GM21717 (cell line): Measurements from ENCODE around the gene GDF7.

Source experiments
- ATAC-seq: cut with Tn5 transposase; IDR thresholded peaks from one replicate; pipeline ENCODE4 v1.9.1; 2021; ENCODE audit warnings: mild to moderate bottlenecking, moderate library complexity; ENCODE audit not compliant: unreplicated experiment

Gene GDF7

DNA sequence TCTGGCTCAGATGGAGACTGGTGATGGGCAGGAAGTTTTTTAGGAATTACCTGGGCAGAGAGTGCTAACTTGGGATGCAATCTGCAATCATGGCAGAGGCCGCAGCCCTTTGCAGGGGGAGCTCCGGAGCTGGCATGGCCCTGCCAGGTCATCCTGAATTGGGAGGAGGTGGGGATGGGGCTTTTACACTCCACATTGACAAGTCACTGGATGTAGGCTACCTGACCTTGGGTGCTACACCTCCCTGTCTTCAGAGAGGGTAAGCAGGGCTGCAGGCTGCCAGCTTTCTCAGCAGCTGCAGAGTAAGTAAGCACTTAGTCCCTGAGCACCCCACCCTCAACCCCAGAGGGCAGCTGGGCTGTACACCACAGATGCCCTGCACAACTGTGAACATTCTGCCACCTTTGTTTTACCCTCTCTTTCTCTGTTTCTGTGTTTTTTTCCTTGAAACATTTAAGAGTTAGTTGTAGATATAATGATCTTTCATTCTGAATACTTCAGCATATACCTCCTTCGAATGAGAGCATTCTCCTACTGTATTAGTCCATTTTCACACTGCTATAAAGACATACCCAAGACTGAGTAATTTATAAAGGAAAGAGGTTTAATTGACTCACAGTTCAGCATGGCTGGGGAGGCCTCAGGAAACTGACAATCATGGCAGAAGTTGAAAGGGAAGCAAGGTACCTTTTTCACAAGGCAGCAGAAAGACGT lies 9.3 kb upstream of the GDF7 start:
- ATAC-seq: no peak

DNA sequence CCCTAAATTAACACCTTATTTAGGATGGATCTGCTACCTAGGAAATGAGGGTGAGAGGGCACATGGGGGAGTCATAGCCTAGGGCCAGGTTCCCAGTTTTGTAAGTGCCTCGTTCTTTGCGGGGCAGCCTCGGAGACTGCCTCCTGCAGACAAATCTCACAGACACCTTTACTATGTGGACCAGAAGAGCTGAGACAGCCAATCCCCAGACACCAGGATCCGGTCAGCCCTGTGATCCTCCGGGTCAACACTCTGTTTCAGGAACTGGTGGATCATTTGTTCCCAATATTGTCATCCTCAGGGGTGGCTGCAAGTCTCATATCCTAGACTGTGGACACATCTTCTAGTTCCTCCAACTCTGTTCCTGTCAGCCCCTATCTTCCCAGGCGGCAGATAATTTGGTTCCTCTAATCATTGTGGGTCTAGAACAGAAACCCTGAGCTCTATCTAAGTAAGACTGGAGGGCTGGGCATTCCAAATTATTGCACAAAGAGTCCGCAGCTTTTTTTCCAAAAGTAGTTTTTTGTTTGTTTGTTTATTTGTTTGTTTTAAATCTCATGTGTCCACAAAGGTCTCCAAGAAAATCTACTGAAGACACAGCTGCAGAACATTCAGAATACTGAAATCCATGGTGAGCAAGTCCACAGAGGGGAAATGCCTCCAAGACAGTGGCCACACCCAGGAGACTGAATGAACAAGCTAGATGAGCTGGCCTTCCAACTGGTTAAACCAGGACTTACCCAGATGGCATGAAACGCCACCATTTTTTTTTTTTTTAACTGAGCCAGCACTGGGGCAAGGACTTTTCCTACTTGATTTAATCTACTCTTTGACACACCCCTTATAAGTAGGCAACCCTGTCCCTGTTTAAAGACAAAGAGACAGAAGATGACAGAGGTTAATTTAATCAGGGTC lies 6.2 kb upstream of the GDF7 start:
- ATAC-seq: no peak

DNA sequence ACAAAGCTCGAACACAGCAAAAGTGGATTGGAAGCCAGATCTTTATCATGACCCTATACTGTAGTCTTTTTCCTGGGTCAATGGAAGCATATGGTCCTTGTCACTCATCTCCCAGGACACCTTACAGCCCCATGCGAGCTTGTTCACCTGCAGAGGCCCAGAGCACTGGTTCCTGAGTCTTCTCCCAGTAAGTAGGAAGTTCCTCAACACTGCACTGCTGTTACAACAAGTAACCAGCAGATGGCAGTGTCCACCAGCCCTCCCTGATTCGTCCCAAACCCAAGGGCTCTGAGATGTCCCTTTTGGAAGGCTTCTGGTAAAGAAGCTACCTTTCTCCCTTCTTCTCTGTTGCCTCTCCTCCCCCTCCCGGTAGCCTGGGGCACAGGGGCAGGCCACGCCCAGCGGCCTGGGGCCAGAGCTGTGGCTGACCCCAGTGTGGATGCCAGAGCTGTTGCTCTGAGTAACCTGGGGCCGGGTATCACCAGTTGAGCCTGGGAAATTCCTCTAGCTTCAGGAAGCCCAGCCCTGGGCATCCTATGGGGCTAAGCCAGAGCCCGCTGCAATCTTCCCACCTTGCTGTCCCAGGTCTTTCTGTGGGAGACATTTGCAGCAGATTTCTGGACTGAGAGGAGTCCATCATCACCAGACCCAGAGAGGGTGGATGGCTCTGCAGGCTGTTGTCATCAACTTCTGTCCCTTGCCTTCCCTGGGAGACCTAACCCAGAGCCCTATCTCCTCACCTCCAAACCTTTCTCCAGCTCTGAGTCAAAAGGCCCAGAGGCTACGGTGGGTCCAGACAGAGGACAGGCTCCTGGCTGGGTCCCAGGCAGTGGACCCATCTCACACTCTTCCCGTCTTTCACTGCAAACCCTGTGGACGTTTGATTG lies 5.3 kb upstream of the GDF7 start:
- no peak for ATAC-seq

DNA sequence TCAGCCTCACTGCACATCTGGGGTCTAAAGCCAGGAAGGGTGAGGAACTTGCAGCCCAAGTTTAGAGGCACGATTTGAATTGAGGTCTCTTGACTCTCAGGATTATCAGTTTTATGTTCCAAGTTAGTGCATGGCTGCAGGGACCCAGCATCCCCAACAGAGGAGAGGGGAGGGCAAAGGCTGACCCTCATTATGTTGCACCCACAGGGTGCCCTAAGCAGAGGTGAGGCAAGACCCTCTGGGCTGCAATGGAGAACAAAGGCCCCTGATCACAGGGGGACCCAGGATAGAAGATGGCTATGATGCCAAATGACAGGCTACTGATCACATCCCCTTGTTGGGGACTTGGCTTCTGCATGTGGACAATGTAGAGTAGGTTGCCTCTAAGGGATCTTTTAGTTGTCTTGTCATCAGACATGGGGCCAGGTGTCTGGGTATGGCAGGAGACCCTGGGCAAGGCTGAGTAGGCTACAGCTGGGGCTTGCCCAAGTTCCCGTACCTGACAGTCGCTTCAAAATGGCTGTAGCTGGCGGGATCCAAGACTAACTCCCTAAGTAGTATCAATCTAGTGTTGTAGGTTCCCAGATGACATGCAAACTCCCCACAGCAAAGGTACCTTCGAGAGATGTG lies 4.5 kb upstream of the GDF7 start:
- ATAC-seq: no peak

DNA sequence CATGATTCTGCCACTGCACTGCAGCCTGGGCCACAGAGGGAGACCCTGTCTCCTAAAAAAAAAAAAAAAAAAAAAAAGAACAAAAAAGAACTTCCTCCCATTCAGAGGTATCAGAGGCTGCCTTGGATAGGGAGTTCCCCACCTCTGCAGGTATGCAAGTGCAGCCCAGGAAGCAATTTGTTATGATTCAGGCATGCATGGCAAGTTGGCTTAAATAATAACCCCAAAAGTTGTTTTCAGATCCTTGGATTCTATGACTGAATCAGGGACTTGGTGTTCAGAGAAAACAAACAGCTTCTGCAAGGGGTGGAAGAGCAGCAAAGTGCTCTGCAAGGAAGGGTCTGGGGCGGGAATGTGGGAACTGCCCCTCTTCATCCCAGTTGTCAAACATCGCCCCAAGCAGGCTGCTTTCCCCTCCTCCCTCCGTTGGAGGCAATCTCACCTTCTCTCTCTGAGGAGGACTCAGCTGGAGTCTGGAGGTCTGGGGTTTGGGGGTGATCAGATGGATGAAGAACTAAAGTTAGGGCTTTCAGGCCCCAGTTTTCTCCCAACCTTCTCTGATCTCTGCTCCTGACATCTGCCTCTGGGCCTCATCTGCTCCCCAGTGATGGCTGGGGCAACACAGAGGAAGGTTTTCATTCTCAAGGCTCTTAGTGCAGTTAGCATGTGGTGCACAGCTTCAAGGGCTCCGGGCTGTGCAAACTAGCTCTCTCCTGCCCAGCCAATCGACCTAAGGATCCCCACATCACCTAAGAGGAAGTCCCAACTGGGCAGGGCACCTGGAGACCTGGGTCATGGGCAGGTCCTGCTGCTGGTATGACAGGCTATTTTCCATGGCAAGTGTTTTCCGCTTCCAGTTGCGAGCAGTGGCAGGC lies 3.5 kb upstream of the GDF7 start:
- no peak for ATAC-seq

DNA sequence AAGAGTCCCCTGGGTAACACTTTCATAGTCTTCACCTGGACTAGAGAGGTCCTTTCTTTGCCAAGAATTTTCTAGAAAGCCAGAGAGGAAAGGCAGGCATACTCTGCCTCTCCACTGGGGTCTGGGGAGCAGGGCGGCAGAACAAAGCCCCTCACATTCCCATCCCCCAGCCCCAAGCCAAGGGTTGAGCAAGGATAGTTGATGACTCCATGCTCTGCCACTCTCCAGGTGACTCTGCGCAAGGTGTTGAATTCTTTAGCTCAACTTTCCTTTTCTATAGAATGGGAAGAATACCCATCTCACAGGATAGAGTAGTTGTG lies 2.9 kb upstream of the GDF7 start:
- no peak for ATAC-seq

DNA sequence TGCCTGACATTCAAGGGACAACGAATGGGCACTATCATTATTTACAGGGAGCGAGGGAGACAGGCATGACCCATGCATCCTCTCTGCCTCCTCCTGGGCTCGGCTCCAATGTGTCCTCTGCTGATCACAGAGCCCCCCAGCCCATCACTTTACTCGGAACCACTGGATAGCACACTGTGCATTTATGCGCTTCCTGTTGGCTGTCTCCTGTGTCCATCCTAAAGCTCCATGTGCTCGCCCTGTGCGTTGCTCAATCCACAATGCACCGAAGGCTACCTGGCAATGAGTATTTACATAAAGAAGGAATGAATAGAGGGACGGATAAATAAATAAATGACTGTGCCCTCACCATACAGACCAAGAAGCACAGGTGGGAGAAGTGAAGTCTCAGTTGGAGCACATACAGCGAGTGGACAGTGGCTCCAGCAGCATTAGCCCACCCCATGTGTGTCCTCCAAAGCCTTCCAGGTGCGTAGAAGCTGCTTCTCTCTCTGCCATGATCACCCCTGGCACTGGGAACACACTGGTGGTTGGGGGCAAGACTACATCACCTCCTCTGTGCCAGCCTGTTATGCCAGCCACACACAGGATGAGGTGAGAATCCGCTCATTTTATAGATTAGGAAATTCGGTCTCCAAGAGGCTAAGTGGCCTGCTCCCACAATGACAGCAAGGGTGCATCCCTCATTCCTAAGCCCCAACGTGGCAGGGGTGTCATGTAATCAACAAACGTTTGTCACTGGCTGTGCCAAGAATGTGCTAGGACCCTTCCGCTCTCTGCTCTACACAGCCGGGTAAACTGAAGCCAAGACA lies 2.3 kb upstream of the GDF7 start:
- ATAC-seq: no peak

DNA sequence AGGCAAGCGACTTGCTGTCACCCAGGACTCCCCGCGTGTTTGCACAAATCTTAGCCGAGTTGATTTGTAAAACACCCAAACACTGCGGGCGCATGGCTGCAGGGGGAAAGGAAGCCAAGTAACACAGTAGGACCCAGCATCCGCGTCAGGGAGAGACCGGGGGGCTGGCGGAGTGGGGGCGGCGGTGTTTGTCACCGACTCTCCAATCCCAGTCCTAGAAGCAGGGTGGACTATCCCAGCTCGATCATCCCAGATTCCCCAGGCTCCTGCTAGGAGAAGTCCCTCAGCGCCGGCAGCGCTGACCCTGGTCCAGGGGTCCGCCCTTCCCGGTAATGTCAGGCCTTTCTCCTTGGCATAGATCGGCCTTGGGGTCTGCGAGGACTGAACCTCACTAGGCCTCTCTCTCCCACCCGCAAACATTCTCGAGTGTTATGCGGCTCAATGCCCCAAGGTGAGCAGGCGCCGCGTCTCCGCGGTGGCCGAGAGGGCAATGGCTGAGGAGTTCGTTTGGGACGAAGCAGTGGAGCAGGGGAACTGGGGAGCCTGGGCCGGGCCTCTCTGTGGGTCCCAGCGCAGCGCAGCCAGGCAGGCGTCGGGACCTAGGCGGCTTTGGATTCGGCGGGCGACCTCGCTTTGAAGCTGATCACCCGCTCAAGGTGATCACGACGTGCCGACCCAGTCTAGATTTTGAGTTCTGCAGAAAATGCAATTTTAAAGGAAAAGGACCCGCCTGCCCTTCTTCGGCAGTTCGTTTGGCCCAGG lies 1.5 kb upstream of the GDF7 start:
- ATAC-seq: no peak

DNA sequence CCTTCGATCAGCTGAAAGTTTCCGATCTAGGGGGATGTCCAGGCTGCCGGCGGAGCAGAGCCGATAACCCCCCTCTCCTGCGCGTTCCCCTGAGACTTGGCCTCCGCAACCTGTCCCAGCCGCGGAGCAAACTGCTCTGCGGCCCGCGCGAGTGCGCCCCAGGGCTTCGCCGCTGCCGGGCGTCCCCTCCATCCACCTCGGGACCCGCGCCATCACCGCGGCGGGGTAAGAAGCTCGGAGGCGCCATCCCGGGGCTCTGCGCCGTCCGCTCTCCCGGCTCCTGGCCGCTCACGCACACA lies 990 bp upstream of the GDF7 start:
- ATAC-seq: no peak

DNA sequence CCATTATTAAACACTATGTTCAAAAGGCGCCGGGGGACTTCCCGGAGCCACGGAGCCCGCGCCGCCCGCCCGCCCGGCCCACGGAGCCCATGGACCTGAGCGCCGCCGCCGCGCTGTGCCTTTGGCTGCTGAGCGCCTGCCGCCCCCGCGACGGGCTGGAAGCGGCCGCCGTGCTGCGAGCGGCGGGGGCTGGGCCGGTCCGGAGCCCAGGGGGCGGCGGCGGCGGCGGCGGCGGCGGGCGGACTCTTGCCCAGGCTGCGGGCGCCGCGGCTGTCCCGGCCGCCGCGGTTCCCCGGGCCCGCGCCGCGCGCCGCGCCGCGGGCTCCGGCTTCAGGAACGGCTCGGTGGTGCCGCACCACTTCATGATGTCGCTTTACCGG lies 197 bp downstream of the GDF7 start:
- no peak for ATAC-seq

DNA sequence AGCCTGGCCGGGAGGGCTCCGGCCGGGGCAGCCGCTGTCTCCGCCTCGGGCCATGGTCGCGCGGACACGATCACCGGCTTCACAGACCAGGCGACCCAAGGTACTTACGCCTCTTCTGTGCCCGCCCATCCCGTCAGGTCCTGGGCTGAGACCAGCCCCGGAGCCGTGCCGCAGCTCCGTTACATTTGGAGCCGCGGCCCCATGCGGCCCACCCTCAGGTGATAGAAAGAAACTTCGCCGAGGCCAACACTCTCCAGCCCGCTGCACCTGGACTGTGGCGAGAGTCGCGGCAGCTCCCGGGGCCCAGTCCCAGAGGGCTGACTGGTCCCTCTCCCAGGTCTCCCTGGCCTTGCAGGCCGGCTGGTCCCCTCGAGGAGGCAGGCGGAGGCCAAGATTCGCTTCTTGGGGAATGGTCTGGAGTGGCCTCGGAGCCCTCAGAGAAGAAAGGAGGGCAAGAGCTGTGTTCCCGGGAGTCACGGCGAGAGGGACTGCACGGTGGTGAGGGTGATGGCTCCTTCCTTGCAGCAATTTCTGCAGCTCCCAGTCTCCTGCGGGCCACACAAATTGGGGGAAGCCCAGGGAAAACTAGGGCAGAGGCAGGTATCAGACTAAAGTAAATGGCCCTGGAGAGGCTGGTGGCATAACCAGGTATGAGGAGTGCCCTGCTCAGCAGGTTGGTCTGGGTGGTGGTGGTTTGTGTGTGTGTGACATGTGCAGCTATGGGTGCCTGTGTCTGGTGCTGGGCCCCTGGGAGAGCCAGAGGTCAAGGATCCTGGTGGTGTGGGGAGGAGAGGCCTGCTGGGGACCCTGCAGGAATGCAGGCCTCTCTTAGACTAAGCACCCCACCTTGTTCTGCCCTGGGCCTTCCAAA lies 822 bp downstream of the GDF7 start:
- ATAC-seq: no peak

DNA sequence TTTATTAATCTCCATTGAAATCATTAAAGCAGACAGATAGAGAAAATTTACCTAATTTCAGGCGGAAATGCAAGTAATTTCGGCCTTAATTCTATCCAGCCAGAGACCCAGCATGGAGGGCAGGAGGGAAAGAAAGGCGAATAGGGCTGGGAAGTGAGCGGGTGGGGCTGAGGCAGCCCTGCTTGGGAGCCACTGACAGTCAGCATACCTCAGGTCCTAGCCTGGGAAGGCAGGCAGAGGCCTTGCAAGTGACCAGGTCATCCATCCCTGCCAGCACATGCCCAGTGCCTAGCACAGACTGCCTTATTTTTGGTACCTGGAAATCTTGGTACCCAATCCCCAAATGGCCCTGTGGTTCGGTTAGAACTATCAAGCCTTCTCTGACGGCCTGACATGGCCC lies 1.5 kb downstream of the GDF7 start:
- ATAC-seq: no peak

DNA sequence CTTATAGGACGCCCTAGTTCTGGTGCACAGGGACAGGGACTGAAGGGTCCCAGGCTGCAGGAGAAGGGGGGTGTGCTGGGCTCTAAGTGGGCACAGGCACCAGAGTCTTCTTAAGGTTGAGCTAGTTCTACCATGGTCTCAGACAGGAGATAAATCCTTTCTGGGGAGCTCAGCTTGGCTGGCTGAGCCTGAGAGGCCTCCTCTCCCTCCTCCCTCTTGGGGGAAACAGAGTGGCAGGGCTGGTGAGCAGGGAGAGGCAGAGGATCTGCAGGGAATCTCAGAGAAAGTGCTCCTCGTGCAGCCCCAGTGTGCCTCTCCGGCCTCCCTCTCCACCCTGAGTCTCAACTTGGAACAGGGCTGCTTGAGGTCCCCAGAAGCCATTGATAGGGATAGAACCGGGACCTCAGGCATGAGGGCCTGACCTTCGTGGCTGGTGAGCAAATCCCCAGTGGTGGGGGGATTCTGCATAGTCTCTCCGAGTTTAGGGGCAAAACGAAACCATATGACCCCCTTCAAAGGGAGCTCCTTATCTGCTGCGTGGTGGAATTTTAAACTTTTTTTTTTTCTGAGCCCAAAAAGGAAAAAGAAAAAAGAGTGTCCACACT lies 2.0 kb downstream of the GDF7 start:
- no peak for ATAC-seq

DNA sequence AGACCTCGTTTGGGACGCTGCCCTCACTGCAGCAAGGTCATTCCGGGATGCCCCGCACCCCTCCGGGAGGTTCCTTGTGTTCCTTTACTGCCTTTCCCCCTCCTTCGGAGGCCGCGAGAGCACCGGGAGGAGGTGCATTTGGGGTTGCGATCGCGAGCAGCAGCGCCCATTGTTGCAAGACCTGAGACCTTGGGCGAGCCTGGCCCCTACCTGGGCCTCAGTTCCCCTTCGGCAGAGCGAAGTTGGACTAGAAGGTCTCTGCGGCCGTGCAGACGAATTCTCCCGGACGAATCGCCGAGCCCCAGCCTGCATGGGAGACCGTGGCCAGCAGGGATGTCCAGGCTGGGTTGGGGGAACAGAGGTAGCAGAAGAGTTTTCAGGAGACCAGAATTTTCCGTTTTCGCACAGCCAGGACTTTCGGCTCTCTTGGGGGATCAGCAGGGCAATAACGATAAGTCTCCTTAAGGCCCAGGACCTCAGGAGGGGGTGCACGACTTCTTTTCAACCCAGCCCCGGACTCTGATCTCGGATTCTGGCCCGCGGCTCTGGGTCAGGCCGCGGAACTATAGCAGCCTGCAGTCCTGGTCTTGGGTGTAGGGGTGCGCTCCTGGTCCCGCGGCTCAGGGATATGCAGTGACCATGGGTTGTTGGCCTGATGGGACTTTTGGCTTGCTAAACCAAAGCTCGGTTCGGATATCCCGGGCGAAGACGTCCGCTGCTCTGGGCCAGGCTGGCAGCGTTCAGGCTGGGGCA lies 2.8 kb downstream of the GDF7 start:
- ATAC-seq: no peak

DNA sequence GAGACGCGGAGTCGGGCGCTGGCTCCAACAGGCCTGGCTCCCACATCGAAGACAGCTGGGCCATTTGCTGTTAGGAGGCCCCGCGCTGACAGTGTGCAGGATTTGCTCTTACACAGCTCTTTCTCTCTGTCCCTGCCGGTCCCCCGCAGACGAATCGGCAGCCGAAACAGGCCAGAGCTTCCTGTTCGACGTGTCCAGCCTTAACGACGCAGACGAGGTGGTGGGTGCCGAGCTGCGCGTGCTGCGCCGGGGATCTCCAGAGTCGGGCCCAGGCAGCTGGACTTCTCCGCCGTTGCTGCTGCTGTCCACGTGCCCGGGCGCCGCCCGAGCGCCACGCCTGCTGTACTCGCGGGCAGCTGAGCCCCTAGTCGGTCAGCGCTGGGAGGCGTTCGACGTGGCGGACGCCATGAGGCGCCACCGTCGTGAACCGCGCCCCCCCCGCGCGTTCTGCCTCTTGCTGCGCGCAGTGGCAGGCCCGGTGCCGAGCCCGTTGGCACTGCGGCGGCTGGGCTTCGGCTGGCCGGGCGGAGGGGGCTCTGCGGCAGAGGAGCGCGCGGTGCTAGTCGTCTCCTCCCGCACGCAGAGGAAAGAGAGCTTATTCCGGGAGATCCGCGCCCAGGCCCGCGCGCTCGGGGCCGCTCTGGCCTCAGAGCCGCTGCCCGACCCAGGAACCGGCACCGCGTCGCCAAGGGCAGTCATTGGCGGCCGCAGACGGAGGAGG lies 3.5 kb downstream of the GDF7 start:
- ATAC-seq: no peak
